HG02852 (cell line): ENCODE measurements around the gene SQSTM1.
"Not testable (repeated sequence)": the region's sequence is repeated elsewhere in the genome, so short reads cannot be mapped to it uniquely, and the experiment has no call there.

Experiments
- ATAC-seq: cut with Tn5 transposase; IDR thresholded peaks from one replicate; pipeline ENCODE4 v1.9.1; 2021; ENCODE audit warnings: mild to moderate bottlenecking, moderate library complexity; ENCODE audit not compliant: unreplicated experiment

Gene SQSTM1

DNA sequence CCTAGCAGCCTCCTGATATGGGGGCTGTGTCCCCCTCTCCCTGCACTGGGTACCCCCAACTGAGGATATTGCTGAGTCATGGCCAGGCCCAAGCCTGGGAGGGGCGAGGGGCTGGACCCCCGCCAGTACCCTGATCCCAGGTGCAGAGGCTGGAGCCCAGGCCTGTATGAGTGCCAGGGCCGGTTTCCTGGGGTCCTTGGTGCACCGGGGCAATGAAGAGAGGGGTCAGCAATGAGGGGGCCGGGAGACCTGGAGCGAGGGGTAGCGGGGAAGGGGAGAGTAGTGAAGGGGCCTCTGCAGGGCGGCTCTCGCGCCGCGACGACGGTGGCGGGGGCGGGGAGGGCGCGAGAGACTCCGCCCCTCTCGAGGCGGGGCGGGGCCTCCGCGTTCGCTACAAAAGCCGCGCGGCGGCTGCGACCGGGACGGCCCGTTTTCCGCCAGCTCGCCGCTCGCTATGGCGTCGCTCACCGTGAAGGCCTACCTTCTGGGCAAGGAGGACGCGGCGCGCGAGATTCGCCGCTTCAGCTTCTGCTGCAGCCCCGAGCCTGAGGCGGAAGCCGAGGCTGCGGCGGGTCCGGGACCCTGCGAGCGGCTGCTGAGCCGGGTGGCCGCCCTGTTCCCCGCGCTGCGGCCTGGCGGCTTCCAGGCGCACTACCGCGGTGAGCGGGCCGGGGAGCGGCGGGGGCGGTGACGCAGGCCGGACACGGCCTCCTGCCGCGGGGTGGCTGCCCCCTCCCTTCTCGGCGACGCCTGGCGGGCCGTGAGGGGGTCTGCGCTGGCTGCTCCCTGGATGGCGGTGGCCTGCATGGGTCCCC is at the start of gene SQSTM1:
TSS of gene SQSTM1 (plus strand) at position 423 of the 815 bp plus-strand sequence. CDS start at position 455, 32 bp downstream.
- ATAC-seq: peak; percentile 40

DNA sequence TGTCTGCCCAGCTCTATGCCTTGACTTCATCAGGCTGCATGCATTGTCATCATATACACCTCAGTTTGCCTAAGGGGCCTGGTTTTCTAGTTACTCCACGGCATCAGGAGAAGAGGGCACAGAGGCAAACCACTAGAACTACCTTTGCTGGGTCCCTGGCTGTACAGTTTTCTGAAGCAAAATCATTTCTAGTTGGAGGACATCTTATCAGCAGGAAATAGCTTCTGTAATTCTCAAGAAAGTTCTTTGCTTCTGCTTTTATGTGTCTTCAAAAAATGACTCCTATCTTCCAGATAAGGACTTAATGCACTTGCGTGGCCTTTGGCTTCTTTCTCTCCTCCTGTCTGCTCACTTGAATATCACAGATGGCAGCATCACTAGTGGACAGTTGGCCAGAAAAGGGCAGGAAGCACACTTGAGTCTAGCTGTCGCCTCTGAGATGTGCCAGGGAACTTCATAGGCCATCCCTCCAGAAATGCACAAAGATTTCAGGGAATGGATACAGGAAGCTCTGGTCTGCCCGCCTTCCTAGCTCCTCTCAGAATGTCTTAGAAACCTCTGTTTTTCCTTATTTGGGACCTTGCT is 49.3 kb upstream of the SQSTM1 start:
- ATAC-seq: no peak

DNA sequence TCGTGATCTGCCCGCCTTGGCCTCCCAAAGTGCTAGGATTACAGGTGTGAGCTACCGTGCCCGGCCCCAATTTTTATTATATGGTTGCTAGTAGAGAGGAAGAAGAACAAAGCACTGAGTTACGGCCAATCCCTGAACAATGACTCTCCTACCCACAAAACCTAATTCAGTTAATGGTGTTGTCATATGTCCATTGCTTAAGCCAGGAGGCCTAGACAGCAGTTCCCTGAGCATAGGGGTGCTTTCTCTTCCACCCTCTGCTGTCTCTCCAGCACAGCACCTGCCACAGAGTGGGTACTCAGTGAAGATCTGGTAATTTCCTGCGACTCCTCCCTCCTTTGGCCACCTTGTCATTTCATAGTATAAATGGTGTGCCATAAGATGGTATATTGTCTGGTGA is 48.4 kb upstream of the SQSTM1 start:
- no peak for ATAC-seq

DNA sequence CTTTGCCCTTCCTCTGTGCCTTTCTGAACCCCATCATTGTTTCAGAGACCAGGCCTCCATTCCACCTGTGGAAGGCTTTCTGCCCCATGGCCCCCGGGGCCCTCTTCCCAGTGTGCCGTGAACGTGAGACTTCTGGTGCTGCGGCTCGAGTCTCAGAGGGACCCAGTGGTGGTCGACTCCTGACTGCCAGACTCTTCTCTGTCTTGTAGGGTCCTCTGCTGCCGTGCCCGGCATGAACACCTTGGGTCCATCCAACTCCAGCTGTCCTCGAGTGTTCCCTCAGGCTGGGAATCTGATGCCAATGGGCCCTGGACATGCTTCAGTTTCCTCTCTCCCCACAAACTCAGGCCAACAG is 47.0 kb upstream of the SQSTM1 start:
- no peak for ATAC-seq

DNA sequence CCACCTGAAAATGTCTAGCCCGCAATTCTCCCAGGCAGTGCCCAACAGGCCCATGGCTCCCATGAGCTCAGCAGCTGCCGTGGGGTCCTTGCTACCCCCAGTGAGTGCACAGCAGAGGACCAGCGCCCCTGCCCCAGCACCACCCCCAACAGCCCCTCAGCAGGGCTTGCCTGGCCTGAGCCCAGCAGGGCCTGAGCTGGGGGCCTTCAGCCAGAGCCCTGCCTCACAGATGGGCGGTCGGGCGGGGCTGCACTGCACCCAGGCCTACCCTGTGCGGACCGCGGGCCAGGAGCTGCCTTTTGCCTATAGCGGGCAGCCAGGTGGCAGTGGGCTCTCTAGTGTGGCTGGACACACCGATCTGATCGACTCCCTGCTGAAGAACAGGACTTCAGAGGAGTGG is 46.3 kb upstream of the SQSTM1 start:
- ATAC-seq: no peak

DNA sequence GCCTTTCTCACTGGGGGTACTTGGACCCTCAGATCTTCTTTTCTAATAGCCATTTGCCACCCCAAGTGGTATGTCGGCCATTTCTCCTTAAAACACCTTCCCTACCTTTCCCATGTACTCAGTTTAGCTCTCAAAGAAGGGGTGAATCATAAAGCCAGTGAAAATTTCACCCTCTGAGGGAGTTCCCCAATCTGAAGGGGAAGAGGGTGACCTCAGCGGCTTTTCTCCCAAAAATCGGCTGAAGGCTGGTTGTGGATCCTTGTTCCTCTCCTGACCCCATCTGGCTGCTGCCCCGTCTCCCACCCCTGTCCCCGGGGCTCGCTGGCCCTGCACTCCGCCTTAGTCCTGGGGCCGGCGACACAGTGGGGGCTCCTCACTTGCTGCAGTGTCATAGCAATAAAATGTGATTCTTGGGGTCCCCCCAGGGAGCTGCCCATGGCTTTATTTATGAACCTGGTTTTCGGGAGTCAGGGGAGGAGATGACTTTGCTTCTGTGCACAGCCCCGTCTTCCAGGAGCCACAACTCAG is 44.2 kb upstream of the SQSTM1 start:
- ATAC-seq: no peak

DNA sequence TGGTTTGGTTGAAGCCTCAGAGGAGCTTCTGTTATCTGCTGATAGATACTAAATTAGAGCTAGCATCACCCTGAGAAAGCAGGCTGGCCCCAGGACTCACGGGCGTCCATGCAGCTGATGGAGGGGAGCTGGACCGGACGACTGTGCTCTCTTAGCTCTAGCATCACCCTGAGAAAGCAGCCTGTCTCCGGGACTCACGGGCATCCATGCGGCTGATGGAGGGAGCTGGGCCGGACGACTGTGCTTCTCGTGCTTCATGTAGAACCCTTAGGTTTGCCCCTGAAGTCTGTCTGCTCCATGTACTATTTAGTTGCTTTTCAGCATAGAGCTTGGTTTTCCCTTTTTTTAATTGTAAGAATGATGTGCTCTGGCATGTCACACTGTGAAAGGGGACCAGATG is 43.2 kb upstream of the SQSTM1 start:
- no peak for ATAC-seq

DNA sequence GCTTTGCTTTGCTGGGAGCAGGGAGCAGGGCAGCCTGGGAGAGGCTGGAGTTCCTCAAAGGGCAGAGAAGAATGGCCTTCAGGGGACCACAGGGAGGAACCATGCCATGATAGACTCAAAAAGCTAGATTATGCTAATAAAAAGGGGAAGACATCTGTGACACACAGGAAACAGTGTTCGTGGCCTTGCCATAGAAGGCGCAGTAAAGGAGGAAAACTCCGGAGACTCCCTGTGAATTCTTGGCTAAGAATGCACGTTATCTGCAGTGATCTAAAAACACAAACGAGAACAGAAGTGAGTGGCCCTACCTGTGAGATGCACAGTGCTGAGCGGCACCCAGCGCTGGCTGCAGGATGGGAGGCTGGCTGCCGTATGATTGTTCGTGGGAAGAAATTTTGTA is 42.8 kb upstream of the SQSTM1 start:
- ATAC-seq: no peak

DNA sequence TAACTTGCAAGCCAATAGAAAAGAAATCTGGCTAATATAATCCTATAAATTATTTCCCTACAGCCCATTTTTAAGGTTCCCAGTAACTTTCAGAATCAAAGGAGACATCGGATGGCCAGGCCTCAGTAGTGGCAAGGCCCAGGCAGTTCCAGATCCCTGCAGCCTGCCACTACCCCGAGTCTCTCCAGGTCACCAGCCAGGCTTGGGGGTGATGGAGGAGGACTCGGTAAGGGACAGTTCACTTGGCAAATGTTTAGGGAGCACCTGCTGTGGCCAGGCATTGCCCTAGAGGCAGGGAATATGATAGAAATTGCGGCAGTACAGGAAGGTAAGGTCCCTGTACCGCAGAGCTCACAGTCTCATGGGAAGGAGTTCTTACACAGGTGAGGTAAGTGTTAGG is 42.1 kb upstream of the SQSTM1 start:
- ATAC-seq: no peak

DNA sequence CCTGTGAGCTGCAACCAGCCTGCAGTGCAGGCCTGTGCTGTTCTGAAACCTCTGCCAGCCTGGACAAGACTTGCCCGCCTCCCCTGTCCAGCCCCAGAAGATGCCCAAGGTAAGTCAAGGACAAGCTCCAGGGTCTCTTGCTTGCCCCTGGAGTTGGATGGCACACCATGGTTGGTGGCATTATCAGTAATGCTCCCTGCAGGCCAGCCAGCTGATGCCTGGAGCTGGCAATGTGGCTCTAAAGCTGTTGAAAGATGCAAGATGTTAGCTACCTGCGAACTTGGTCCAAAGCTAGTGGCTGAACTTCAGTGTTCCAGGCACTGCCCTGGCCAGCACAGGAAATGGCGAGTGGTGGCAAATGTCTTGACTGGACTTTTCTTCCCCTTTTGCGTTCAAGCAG is 40.9 kb upstream of the SQSTM1 start:
- ATAC-seq: no peak

DNA sequence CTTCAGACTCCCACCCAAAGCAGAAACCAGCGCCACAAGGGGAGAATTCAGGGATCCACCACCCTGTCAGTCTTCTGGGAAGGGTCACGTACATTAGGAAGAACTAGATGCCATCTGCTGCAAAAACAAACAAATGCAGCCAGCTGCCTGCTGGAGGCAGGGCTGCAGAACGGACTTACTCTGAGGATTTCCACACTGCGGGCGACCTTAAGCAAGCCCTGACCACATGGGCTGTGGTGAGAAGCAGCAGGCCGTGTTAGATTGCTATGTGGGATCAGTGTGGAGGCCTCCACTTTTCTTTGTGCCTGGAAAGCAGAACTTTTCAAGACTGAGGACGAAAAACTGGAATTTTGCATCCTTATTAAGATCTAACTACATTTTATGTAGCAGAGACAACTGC is 40.3 kb upstream of the SQSTM1 start:
- ATAC-seq: no peak

DNA sequence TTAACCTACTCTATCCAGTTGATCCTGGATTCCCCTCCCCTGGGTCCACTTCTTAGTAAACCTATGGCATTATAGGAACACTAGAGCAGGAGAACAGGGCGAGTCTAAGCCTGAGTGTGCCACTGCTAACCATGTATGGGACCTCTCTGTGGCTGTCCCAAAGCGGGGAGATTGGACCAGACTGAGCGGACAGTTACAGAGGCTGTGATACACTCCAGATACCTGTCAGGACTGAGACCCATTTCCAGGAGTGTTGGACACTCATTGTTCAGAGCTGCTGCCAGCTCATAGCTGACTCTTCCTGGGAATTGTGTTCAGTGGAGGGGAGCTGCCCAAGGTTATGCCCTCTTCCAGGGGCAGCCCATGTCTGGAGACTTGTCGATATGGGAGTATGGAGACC is 38.9 kb upstream of the SQSTM1 start:
- ATAC-seq: no peak

DNA sequence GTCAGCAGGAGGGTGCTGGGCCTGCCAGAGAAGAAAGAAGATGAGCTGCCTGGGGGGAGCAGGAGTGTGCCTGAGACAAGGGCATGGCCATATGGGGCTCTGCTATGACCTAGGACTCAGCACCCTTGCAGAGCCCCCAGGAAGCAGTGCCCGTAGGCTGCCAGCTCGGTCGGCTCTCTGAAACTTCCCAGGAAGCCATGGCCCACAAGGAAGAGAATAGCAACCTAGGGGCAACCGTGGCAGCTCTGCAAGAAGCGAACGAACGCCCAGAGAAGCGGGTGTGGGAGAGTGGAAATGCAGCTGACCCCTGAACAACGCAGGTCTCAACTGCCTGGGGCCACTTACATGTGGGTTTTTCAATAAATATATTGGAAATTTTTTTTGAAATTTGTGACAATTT is 37.6 kb upstream of the SQSTM1 start:
- no peak for ATAC-seq

DNA sequence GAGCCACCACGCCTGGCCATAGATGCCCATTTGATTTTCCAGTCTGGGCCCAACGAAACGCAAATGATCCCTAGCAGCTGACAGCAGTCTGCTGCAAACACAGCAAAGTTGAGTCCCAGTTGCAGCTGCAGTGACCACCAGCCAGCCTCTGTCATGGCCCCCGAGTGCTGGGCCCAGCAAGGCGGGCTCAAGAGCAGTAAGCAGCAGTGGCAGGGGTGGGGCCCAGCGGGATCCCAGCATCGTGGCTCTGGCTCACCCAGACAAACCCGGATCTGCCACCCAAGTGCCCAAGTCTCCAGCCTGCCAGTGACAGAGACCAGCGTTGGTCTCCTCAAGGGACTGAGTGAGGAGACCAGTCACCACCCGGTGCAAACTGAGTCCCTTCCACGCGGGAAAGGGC is 33.8 kb upstream of the SQSTM1 start:
- no peak for ATAC-seq

DNA sequence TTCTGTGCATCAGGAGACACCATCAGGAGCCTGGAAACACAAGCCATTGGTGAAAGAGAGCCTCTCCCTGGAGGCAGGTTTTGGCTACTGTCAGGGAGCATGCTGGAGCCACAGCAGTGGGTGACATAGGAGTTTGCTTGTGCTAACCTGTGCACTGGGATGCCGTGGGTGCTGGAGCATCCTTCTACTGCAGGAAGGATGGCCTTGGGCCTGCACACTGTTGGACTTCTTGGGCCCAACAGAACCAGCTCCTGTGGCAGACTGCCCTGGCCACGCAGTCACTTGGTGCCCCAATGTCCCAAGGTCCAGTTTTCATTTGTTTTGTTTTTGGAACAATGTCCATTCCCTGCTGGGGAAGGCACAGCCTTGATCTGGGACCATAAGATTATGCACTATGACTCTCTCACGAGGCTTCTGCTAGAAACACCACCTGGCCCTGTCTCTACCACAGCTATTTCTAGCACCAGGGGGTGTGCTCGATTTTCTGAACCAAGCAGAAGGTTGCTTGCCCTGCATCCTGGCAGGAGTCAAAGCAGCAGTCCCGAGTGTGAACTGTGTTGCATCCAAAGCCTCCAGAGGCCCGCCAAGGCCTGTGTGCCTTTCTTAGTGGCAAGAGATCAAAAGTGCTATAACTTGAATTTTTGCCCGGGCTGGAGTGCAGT is 32.4 kb upstream of the SQSTM1 start:
- no peak for ATAC-seq

DNA sequence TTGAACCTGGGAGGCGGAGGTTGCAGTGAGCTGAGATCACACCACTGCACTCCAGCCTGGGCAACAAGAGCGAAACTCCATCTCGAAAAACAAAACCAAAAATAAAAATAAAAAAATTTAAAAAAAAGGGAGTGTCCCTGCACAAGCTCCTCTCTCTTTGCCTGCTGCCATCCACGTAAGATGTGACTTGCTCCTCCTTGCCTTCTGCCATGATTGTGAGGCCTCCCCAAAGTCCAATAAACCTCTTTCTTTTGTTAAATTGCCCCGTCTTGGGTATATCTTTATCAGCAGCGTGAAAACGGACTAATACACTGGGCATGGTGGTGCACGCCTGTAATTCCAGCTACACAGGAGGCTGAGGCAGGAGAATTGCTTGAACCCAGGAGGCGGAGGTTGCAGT is 31.4 kb upstream of the SQSTM1 start:
- not testable (repeated sequence) for ATAC-seq

DNA sequence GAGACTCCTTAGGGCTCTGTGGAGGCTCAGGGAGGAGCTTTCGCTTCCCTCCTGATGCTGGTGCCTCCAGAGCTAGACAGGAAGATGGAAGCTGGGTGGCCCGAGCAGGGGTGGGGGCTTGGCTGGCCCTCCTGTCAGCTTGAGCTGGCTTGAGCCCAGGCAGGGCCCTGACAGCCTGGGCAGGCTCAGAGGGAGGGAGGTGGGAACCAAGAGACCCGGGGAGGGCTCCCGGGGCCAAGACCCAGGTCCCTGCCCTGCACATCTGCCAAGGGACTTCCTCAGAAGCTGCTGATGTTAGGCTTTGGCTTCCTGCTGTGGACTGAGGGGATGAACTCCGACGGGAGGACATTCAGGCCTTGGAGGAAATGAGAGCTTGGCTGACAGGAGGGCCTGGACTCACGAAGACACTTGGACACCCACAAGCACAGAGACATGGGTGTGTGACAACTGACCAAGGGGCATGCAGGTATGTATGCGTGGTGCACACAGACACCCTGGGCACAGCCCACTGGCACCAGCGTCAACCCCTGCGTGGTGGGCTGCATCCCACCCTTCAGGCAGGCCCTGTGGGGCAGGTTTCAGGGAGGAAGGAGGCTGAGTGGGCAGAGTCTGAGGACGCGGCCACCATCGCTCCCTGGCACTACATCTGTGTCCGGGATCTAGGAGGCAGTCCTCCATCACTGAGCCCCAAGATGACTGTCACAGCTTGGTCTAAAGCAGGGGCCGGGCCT is 28.7 kb upstream of the SQSTM1 start:
- no peak for ATAC-seq

DNA sequence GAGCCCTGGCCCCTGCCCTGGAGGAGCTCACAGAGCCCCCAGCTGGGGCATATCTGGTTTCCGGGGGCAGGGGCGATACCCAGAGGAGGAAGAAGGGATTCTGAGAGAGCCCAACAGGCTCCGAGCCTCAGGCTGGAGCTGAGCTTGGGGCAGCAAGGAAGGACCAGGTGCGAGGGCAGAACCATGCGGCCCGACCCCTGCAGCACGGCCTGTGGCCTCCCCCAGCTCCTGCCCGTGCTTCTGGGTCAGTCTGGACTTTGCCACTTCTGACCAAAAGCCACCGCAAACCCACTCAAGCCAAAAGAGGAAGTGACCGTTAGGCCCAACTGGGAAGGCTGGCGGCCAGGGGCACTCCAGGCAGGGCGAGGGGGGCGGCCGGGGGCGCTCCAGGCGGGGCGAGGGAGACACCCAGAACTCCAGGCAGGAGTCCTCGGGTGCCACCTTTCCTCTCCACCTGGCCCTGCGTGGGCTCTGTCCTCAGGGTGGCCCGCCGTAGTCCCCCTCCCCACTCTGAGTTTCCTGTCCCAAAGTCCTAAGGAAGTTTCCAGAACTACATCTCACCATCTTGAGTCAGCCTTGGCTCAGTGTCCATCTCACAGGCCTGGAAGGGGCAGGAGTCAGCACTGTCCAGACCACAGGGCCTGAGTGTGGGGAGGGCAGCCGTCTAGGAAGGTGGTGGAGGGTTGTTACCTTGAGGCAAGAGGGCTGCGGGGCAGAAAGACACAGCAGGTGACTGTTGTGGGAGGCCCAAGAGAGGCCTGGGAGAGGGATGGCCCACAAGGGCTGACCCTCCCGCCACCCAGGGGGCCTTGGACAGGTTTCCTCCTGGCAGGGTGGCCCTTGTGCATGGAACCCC is 27.9 kb upstream of the SQSTM1 start:
- no peak for ATAC-seq

DNA sequence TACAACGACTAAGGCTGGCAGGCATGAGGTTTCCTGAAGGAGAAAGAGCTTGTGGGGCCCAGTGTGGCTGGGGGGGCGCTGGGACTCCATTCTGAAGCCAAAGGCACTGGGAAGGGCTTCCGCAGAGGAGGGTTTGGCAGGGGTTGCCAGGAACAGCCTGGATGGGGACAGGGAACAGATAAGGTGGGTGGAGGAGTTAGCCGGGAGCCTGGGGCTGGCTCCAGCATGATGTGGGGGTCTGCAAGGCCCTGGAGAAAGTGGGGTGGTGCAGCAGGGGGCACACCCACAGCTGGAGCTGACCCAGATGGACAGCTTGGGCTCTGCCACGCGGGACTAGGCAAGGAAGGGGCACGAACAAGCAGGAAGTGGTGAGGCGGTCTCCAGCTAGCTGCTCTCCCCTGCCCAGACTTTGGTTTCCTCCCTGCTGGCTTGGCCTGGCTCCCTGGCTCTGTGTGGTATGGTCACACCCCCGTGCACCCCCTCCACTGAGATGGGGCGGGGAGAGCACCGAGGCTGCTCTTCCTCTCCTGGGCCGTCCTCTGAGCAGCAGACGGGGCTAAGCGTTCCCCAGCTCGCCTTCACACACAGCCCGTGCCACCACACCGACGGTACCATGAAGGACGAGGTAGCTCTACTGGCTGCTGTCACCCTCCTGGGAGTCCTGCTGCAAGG is 27.1 kb upstream of the SQSTM1 start, which contains the start of gene LTC4S:
TSS of gene LTC4S (plus strand) at position 519 of the 672 bp plus-strand sequence. CDS start at position 614, 95 bp downstream.
- no peak for ATAC-seq

DNA sequence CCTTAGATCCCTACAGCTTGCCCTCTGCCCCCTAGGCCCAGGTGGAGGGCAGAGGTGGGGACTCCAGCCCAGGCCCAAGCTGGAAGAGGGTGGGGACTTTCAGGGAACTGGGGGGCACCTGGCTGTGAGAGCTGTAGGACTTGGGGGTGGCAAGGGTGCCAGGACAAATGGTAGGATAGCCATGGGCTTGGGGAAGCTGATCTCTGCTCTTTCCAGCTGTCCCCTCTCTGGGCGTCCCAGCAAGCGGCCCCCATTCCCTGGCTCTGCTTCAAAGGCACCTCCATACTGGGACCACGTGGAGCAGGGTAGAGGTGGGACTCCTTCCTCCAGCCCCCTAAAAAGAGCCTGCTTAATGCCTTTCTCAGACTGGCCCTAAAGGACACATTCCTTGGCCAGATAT is 26.5 kb upstream of the SQSTM1 start:
- ATAC-seq: no peak
